Endothelial cell of hepatic sinusoid (primary cell): ENCODE results near the gene MRPS23.
"Not testable (repeated sequence)": the region's sequence is repeated elsewhere in the genome, so short reads cannot be mapped to it uniquely, and the experiment has no call there.

Experiments used
- in situ Hi-C: cut with HindIII; loops from 2 replicates; pipeline ENCODE4 v1.10.0; 2017; ENCODE audit warnings: low sequenced_read_pairs

The MRPS23 gene

DNA sequence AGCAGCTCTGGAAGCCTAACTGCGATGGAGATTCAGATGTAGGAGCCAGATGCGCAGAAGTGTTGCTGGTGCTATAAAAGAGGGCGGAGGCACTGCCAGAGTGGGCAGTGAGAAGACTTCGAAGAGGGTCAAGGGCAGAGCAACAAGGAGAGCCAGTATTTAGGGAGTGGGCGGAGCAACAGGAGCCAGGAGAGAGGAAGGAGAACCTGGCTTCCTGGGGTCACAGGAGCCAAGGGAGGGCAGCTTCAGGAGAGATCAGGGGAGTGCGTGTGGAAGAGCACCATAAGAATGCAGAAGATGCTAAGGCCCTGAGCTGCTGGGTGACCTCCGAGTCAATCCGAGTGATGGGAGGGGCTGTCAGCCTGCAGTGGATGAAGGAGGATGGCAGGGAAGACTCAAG is 14.4 kb upstream of the MRPS23 start:
- in situ Hi-C loops, result no loop called here

- in situ Hi-C loops, result no loop called here
These were observed 13.1 kb upstream of the MRPS23 start for GRCh38 chr17:57862694-57863667.

GRCh38 chr17:57861790-57862693 is 12.2 kb upstream of the MRPS23 start:
- in situ Hi-C loops, result no loop called here

DNA sequence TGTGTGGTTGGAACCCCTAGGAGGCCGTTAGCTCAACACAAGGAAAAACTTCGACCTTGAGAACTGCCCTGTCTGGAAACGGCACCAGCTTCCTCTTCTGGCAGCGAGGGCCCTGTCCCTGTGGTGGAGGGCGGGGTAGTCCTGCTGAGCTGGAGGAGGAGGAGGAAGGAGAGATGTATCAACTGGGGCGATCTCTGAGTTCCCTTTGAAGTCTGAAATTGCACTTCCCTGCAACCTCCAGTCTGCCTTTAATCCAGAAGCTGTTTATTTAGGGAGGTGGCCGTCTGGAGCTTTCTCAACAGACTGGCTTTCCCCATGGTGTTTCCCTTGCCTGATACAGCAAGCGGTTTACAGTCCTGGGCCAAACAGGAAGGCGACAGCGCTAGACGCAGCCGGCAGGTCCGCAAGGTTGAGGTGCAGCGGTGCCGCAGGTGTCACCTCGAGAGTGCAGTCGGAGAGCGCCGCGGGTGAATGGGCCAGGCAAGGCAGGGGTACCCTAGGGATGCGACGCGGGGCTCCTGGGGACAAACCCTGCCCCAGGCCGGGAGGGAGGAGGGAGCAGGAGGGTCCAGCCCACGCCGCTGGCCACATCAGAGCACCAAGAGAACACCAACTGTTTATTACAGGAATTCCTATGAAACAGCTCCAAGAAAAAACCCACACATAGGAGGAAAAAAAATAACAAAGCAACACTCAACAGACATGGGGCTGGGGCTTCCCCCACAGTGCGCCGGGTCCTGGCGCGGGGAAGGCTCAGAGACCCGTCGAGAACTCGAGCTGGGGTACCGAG is 11.4 kb upstream of the MRPS23 start:
- in situ Hi-C loops, result no loop called here

GRCh38 chr17:57860414-57860999 is 10.7 kb upstream of the MRPS23 start:
- in situ Hi-C loops, result no loop called here

GRCh38 chr17:57859601-57860413 is 10.0 kb upstream of the MRPS23 start:
- in situ Hi-C loops, result loop anchor here (5.0 kb wide), 2 partner anchors 67 to 132 kb away; no protein-coding TSS in a partner anchor

- in situ Hi-C loops, result loop anchor here (5.0 kb wide), 2 partner anchors 68 to 133 kb away; no protein-coding TSS in a partner anchor
These were observed 9.0 kb upstream of the MRPS23 start for GRCh38 chr17:57858838-57859237.

- in situ Hi-C loops, result loop anchor here (5.0 kb wide), 2 partner anchors 70 to 135 kb away; no protein-coding TSS in a partner anchor
These were observed 7.2 kb upstream of the MRPS23 start for GRCh38 chr17:57856792-57857620.

DNA sequence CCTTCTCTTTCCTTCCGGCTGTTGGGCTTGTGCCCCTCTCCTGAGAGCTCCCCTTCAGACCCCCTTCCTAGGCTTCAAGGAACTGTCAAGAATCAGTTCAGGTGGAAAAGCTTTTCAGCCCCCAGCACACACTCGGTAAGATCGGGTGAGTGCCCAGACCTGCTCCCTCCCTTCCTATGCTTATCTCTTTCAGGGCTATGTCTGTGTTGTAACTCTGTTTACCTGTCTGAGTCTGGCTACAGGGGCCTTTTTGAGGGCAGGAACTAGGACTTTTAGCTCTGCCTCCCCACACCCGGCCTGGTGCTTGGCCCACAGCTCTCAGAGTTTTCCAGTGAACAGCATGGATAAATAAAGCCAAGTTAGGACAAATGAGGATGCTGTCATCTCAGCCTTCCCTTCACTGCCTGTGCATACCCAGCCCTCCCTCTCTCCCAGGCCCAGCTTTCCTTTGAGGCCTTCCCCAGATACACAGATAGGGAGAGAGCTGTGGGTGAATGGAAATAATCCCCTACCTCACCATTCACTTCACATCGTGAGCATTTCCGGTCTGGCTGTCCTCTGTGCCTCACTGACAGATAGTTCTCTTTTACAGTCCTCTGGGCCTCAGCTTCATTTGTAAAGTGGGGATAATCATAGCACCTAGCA is 5.7 kb upstream of the MRPS23 start:
- in situ Hi-C loops, result loop anchor here (5.0 kb wide), 2 partner anchors 72 to 137 kb away; no protein-coding TSS in a partner anchor

GRCh38 chr17:57853695-57854094 is 3.9 kb upstream of the MRPS23 start:
- in situ Hi-C loops, result no loop called here

DNA sequence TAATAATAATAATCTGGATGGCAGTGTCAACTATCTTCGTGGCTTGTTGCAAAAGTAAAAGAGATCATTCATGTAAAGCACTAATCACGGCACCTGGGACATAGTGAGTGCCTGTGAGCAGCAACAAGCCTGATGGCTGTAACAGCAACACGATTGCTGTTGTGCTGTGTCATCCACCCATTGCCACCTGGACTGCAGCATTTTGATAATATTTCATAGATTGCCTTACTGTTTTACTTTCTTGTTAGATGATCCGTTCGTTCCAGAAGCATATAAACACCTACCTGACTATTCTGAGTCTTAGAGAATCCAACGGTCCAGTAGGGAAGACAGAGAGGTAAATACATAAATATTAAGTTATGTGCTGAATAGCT is 3.1 kb upstream of the MRPS23 start:
- in situ Hi-C loops, result no loop called here

- in situ Hi-C loops, result no loop called here
These were observed 2.5 kb upstream of the MRPS23 start for GRCh38 chr17:57852092-57852954.

- in situ Hi-C loops, result no loop called here
These were observed 526 bp downstream of the MRPS23 start for GRCh38 chr17:57849163-57849873.

DNA sequence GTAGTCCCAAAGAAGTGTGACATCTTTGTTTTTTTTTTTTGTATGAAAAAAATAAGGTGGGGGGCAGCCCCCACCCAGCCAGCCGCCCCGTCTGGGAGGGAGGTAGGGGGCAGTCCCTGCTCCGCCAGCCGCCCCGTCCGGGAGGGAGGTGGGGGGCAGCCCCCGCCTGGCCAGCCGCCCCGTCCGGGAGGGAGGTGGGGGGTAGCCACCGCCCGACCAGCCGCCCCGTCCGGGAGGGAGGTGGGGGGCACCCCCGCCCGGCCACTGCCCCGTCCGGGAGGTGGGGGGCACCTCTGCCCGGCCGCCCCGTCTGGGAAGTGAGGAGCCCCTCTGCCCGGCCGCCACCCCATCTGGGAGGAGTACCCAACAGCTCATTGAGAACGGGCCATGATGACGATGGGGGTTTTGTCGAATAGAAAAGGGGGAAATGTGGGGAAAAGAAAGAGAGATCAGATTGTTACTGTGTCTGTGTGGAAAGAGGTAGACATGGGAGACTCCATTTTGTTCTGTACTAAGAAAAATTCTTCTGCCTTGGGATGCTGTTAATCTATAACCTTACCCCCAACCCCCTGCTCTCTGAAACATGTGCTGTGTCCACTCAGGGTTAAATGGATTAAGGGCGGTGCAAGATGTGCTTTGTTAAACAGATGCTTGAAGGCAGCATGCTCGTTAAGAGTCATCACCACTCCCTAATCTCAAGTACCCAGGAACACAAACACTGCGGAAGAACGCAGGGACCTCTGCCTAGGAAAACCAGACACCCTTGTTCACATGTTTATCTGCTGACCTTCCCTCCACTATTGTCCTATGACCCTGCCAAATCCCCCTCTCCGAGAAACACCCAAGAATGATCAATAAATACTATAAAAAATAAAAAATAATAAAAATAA is 3.5 kb downstream of the MRPS23 start:
- in situ Hi-C loops, result not testable (repeated sequence)

DNA sequence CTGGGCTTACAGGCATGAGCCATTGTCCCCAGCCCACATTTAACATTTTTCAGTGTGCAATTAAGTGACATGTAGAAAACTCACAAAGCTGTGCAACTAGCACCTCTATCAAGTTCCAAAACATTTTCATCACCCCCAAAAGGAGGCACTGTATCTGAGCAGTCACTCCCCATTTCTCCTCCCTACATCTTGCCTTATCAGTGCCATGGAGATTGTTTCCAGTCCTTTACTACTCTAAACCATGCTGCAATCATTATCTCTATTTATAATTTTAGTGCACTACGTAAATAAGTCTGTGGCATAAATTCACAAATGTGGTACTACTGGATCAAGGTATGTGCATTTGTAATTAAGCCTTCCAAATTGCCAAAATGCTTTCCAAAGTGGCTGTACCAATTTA is 7.6 kb downstream of the MRPS23 start:
- in situ Hi-C loops, result no loop called here

DNA sequence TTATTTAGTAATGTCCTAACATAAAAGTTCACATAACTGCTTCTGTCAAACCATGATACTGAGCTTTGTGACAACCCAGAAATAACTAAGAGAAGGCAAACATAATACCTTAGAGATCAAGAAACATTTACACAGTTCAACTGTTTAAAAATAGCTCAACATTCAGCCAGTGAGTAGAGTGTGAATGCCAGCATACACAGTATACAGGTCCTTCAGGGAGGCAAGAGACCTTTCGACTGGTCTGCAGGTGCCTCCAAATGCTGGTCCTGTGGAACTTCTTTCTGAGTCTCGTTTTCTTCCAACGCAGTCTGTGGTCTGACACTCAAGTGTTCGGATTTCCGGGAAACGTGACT is 10.3 kb downstream of the MRPS23 start:
- in situ Hi-C loops, result no loop called here
